NOMO-1 treated with dmso at 0.1 percent for 144 hours (cell line): ENCODE data around the gene CLUH.

Source experiments
- DNase-seq: peaks from one replicate; lab custom pipeline; 2025; ENCODE audit not compliant: unreplicated experiment; lab: John Stamatoyannopoulos, UW

Gene CLUH

GRCh38 chr17:2722611-2723010 lies 11.0 kb upstream of the CLUH start:
- no peak for DNase-seq

GRCh38 chr17:2721603-2722002 lies 10.0 kb upstream of the CLUH start:
- DNase-seq, result no peak

DNA sequence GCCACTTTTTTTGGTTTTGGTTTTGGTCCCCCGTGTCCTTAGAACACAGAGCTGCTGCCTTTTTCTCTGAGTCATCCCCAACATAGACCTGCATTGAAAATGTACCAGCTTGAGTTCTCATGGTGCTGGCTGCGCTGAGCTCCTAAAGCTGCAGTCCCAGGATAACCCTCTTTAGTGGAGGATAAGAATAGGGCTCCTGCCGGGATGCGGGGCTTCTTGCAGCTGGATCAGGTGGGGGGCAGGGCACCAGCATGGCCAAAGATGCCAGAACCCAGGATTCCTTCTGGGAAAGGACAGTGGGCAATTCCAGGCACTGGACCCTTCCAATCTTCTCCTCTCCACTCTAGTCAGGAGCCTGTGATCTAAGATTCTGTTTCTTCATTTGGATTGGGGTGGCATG lies 8.3 kb upstream of the CLUH start:
- no peak for DNase-seq

GRCh38 chr17:2718150-2718938 lies 6.8 kb upstream of the CLUH start:
- no peak for DNase-seq

- DNase-seq, result no peak
These were observed 5.1 kb upstream of the CLUH start for GRCh38 chr17:2716649-2717048.

DNA sequence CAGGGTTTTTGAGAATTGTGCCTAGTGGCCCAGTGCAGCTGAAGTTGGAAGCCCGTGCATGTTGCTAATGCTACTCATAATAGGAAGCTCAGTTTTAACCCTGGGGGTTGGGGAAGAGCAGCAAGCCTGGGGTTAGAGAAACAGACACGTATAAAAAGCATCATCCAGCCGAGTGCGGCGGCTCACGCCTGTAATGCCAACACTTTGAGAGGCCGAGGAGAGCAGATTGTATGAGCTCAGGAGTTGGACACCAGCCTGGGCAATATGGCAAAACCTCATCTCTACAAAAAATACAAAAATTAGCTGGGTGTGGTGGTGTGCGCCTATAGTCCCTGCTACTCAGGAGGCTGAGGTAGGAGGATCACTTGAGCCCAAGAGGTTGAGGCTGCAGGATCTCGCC lies 2.3 kb upstream of the CLUH start:
- DNase-seq, result no peak

GRCh38 chr17:2712300-2713043 lies 908 bp upstream of the CLUH start:
- no peak for DNase-seq

DNA sequence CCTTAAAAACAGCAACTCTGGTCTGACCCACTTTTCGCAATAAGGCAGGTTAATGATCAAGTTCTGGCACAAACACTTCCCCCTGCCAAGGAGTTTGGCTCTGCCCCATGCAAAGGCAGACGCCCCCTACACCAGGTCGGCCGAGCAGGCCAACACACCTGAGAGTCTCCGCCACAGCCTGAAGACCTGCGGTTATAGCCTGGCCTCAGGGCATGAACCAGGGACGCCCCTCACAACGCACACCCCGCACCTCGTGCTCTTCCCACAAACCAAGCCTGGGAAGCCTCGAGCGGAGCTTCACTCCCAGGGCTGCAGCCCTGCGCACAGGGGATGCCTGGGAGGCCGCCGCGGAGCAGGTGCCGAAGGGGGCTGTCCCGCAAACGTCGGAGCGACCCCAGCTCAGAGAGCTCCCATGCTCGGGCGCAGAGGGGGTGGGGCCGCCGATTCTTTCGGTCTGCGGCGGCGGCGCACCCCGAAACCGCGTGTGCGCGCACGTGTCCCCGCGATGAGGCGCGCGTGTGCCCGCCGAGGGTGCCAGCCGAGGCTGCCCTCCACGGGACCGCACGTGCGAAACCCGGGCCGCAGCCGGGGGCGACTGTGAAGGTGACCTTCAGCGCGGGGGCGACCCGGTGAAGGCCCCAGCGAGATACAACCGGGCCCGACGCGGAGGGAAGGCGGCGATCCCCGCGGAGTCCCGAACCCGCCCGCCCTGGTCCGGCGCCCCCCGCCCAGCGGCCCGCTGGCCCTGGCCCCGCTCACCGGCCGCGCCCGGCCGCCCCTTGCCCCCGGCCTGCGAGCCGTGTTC lies 559 bp downstream of the CLUH start:
- no peak for DNase-seq

DNA sequence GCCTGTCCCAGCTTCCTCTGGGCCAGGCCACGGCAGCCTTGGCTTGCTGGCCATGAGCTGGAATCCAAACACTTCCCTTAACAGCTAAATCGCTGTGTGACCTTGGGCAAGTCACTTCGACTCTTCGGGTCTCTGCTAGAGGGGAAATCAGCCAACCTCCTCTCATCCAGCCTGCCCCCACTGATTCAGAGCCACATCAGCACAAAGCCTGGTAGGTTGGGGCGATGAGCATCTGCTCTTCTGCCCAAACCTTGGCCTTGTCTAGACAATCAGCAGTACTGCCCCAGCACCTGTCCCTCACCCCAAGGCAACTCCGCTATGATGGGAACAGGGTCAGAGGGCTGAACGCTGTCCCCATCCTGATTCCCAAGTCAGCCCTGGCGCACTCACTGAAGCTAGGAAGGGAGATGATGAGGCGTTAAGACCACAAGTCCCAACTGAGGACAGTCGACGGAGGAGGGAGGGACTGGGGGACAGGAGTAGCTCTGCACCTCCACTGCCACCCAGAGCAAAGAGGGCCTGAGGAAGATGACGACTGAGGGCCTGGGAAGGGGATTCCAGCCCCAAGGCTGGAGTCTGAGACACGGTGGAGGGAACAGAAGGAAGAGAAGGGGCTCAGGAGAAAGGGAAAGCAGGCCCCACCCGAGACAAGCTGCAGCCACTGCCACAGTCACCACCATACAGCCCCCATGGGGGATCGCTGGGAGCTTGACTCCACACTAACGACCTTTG lies 1.3 kb downstream of the CLUH start:
- DNase-seq, result no peak

- no peak for DNase-seq
These were observed 2.3 kb downstream of the CLUH start for GRCh38 chr17:2709183-2709661.

DNA sequence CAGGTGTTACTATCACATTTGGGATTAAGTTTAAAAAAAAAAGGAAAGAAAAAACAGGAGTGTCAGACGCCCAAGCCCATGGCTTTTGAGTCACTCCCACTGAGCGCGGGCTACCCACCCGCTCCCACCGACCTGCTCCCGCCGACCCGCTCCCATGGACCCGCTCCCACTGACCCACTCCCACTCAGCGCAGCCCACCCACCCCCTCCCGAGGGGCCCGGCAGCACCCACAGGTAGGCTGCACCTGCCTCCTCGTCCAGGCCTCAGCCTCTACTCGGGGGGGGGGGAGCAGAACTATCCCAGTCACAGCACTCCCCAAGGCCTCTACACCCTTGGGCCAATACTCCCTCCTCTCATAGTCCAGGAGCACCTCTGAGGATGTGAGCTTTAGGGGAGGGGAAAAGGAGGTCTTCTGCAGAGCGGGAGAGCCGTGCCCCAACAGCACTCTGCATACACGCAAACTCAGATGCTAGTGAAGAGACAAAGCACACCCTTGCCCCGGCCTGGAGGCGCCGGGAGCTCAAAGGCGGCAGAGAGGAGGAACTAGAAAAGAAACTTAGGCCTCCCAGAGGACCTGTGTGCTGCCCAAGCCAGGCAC lies 2.9 kb downstream of the CLUH start:
- no peak for DNase-seq

- DNase-seq, result no peak
These were observed 3.6 kb downstream of the CLUH start for GRCh38 chr17:2707721-2708584.

GRCh38 chr17:2706911-2707510 lies 4.6 kb downstream of the CLUH start:
- DNase-seq, result no peak

DNA sequence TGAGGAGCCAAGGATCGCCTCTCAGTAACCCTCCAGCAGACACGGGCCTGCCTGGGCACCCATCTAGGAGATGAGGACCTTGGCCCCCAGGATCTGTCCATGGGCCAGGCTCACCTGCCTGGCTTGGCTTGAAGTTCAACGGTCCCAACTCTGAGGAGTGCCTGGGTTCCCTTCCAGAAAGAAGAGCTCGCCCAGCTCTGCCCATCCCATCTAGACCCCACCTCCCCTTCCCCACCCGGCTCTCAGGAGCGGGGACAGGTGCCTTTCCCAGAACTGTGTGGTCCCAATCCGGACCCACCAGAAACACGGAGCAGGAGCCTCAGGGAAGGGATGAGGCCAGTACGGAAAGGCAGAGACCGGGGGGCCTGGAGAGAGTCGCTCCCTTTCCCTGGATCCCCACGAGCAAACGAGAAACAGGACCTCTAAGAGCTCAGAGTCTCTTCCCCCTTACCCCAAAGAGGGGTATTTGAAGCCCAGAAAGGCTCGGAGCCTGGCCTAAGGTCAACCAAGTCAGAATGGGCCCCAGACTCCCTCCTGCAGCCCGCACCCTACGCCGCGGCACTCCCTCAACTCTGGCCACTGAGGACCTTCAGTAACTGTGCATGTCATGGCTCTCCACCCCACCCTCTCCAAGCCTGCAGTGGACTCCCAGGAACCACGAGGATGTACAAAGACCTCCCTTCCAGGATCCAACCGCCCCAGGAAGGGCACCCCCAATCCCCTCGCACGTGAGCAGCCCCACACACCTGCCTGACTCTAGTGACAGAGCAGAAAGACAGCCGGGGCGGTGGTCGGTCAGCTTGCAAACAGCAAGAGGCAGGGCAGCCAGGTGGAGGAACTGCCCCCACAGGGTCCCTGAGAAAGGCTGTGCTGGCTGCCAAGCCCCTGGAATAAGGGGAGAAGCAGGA lies 5.4 kb downstream of the CLUH start:
- DNase-seq, result no peak

- no peak for DNase-seq
These were observed 6.3 kb downstream of the CLUH start for GRCh38 chr17:2705263-2705662.

DNA sequence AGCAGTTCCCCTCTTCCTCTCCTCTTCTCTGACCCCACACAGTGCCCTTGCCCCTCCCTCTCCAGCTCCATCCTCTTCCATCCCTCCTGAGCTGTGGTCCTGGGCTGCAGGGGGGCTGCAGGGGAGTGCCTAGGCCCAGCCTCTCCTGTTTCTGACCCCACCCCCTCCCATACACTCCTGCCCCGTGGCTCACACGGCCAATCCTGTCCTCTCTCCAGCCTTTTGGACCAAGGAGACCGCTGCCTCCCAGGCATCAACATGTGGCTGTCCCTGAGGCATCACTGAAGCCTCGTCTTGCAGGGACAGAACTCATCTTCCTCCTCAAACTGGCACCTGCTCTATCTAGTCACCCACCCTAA lies 6.7 kb downstream of the CLUH start:
- no peak for DNase-seq

DNA sequence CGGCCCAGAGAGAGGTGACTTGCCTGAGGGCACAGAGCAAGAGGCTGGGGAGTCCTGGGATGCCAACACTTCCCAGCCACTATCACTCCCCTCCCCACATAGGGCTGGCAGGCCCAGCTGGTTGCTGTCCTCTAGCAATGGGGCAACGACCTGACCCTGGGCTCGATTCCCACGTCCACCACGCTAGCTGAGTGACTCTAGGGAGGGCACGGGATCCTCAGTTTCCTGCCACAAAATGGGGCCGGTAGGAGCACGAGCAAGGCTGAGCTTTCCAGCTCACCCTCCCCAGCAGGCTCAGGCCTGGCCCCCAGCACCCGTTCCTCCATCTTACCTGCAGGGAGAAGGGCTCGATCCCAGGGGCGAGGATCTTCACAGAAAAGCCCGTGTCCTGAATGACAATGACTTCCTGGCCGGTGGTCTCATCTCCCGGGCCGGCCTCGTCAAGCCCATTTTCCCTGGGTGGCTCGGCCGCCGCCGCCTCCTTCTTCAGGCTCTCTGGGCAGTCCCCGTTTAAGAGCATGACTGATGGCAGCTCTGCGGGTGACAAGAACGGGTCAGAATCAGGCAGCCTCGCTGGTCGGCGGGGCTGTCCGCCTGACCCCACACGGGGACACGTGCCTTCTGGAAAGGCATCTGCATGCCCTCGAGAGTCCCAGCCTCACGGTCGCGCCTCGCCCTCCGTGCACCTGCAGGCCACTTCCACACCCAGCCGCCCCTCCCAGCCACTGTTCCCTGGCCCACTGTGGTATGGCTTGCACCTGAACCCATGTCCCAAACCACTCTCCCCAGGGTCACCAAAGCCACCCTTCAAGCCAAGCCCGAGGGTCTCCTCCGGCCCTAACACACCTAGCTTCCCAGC lies 7.3 kb downstream of the CLUH start:
- DNase-seq, result no peak
